Renal cortical epithelial cell (primary cell): ENCODE measurements around the gene PNPLA2. TPM values are rescaled to one million over a fixed set of nuclear protein-coding genes. Genes with fewer than 3 reads are reported as not detected.
A peak's percentile ranks its signal among the peaks of the same experiment; 100 is the strongest.

Experiments
- DNase-seq: peaks from one replicate; pipeline ENCODE4 v3.0.0-alpha.2; 2011; ENCODE audit warnings: low read depth
- total RNA-seq: library from RNA; depleted of rRNA; stranded (reverse); fragments of >200 nt; gene quantifications from 2 replicates; pipeline ENCODE4 v1.2.3, GENCODE V29; 2014

PNPLA2 gene
- total RNA-seq, 1 donor from 2014 or later: 60.1 TPM

DNA sequence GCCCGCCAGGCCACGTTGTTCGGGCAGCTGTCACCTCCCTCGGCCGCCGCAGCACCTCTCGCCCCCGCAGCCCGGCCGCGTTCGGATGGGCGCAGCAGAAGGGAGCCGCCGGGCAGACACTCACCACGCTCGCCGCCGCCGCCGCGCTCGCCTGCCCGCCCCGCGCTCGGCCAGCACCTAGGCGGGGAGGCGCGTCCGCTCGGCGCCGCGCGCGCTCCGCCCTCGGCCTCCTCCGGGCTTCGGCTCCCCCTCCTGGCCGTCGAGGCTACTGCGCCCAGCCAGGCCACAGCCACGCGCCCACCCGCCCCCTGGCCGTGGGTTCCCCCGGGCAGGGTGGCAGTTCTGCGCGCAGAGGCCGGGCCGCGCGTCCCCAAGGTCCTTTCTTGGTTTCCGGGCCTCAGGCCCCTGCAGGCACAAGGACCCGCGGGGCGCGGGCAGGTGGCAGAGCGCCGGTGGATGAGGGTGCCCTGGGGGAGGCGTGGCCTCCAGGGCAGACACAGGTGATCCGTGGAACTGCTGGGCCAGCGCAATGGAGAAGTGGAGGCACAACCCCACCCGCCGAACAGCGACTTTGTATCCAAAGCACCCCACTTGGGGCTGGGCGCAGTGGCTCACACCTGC is 20.5 kb upstream of the PNPLA2 start, which contains the start of gene SLC25A22:
Gene SLC25A22, minus strand, starts transcription at position 189 of the 621 bp plus-strand sequence. CDS start 3,275 bp downstream, outside the sequence.
- DNase-seq: peak; percentile 19

DNA sequence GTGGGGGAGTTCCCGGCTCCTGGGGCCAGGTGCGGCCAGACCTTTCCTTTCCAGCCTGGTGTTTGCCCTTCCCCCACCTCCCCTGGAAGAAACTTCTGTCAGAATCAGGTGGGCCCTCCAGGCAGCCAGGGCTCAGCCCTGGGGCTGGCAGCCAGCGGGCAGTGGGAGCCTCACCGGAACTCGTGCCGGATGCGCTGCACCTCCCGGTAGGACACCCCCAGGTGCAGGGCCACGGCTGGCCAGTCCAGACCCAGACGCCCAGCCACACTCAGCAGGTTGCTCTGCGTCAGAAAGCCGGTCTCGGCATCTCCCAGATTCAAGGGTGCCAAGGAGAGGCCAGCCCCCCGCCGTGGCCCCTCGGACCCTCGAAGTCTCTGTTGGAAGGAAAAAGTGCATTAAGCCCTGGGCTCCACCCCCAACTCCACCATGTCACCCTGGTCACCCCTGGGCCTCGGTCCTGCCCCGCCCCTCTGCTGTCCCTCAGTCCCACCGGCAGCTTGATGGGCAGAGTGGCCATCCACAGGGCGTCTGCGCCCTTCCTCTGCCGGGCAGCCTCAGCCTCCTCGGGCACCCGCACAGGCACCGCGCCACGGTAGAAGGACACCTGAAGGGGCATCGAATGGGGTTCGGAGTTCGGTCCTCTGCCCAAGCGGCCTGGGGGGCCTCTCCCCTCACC is 18.9 kb upstream of the PNPLA2 start:
- no peak for DNase-seq

DNA sequence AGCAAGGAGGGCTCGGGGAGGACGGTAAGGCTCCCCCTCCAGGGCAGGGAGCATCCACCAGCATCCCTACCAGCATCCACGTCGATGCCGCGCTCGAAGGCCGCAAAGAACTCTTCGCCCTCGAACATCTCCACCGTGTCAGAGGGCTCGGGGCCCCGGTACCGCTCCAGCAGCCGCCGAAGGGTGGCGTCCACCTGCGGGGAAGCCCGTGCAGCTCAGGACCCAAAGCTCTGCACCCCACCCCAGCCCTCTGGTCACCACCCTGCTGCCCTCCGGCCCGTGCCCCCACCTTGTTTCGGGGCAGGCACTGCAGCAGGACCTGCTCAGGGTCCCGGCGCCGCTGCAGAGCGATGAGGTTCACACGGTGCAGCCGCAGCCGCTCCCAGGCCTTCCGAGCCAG is 18.2 kb upstream of the PNPLA2 start:
- DNase-seq: no peak

DNA sequence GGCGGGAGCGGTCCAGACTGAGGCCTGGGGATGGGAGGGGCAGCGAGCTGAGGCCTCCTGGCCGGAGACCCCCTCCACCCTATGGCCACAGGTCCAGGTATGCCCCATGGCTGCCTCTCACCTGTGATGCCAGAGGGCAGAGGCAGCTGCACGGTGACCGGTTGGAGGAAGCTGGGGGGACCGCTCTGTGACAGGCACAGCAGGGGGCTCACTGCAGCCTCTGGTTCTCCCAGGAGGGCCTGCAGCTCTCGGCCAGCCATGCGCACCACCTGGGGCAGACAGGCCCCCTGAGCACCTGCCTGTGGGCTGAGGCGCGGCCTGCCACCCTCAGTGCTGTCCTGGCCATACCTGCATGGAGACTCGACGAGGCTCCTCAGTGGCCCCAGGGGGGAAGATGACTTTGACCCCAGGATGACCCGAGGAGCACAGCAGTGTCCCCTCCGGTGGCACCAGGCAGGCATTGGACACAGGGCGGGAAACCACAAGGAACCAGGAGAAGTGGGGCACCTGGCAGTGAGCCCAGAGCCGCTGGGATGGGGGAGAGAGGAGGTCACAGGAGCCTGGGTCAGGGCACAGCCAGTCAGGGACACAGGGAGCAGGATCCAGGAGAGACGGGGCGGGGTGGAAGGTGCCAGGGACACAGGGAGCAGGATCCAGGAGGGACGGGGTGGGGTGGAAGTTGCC is 17.5 kb upstream of the PNPLA2 start:
- DNase-seq: no peak

DNA sequence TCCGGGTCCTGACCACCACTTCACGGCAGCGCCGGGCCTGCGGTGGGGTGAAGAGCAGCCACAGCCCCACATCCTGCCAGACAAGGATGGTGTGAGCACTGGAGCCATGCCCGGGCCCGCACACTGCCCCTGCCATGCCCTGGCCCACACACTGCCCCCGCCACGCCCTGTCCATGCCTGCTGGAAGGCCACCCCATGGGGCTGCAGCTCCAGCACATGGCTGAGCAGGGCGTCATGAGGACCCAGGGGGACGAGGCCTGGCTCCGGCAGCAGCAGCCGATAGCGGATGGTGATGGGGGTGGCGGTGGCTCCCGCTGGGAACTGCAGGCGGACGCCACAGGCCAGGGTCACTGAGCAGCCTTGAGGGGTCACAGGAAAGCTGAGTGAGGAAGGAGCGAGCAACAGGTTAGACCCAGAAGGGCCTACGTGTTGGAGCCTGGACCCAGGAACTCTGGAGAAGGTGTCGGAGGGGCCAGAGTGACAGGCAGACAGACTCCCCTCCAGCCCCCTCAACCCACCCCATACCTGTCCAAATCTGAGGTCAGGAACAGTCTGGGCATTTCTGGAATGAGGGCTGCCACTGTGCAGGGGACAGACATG is 16.6 kb upstream of the PNPLA2 start:
- DNase-seq: no peak

DNA sequence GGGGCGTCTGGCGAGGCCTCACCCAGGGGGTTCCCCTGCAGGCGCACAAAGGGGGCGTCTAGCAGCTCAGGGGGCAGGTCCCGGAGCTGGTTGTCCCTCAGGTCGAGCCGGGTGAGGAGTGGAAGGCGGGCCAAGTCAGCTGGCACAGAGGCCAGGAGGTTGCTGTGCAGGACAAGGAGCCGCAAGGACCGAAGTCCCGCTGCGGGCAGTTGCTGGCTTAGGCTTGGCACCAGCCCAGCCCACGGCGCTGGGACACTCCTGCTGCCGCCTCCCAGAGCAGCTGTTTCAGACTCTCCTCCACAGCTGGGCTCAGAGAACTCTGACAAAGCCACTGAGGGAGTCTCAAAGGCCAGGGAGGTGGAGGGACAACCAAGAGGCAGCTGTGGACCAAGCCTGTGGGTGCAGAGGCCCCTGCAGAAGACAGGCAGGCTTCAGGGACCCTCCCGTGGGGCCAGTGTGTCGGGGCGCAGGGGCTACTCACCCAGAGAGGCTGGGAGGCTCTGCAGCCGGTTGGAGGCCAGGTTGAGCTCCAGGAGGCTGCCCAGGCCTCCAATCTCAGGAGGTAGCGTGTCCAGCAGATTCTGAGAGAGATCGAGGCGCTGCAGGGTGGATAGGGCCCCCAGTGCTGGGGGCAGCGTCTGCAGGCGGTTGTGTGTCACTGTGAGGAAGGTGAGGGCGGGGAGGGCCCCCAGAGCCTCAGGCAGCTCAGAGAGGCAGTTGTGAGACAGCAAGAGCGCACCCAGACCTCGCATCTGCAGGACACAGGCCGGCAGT is 15.8 kb upstream of the PNPLA2 start:
- DNase-seq: no peak

DNA sequence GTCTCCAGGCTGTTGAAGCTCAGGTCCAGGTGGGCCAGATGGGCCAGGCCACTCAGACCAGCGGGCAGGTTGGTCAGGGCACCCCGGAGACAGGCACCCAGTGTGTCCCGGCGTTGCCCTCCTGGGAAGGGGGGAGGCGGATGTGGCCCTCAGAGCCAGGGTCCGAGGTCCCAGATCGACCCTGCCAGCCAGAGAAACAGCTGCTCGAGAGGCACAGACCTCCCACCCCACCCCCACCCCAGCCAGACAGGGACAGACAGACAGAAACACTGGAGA is 15.3 kb upstream of the PNPLA2 start:
- DNase-seq: no peak

DNA sequence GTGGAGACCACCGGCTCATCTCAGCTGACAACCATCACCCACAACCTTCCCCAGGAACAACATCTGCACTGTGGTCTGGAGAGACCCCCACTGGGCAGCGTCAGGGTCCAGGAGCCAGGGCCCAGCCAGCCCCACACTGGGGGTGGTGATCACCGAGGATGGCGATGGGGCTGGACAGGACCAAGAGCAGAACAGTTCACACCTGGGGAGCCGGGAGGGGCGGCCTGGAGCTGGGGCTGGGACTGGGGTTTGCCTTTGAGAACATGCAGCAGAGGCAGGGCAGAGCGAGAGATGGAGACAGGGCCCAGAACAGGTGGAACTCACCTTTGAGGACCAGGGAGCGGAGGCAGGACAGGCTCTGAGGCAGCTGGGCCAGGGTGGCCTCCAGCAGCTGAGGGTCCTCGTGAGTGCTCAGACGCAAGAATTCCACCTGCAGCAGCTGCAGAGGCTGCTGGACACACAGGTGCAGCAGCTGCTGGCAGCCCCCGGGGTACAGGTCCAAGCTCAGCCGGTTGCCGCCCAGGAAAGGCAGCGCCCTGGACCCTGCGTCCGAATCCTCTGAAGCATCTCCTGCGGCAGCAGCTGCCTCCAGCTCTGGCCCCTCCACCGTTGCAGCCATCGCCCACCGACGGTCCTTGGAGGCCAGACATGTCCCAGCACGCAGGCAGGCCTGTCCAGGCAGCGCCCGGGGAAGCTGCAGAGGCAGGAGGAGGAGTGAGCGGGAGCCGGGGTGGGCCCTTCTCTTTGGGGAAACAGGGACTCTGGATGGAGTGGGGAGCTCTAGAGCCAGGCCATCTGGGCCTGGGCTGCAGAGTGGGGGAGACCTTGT is 14.7 kb upstream of the PNPLA2 start:
- no peak for DNase-seq

DNA sequence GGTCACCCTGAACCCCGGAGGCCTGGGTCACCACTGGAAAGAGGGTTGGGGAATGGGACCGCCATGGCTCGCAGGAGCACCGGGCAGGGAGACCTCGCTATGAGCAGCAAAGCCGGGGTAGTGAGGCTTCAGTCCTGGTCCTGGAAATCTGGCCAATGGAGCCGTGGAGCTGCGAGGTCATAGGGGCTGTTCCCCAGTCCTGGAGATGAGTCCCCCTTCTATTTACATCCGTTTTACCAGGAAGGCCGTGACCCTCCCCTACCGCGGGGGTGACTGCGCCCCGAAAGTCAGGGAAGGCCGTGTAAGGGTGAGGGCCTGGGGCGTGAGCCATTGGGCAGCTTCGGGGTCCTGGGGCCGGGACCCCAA is 14.1 kb upstream of the PNPLA2 start:
- DNase-seq: no peak

DNA sequence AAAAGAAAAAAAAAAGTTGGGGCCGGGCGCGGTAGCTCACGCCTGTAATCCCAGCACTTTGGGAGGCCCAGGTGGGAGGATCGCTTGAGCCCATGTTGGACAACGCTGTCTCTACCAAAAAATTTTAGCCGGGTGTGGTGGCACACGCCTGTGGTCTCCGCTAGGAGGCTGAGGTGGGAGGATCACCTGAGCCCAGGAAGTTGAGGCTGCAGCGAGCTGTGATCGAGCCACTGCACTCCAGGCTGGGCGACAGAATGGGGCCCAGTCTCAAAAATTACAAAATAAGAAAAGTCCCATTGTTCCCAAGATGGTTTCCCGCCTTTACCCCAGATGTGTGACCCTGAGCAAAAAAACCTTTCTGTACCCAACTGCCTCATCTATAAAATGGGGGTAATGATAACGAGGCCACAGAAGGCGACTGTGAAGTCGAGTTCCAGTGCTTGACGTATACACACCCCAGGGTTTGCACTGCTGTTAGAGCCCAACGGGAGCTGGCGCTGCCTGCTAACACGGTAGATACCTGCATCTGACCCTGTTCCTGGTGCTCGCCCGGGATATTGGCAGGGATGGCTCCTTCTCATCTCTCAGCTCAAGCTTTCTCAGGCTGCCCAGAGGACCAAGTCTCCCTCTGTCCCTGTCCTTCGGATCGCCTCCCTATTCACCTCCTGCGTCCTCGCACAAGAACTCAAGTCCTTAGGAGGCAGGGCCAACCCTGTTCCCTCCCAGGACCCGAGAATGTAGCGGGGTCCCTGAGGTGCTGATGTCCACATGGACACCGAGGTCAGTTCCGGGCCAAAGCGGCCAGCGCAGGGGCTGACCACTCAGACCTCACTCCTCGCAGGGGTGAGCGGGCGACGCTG is 10.1 kb upstream of the PNPLA2 start:
- DNase-seq: peak; percentile 52

DNA sequence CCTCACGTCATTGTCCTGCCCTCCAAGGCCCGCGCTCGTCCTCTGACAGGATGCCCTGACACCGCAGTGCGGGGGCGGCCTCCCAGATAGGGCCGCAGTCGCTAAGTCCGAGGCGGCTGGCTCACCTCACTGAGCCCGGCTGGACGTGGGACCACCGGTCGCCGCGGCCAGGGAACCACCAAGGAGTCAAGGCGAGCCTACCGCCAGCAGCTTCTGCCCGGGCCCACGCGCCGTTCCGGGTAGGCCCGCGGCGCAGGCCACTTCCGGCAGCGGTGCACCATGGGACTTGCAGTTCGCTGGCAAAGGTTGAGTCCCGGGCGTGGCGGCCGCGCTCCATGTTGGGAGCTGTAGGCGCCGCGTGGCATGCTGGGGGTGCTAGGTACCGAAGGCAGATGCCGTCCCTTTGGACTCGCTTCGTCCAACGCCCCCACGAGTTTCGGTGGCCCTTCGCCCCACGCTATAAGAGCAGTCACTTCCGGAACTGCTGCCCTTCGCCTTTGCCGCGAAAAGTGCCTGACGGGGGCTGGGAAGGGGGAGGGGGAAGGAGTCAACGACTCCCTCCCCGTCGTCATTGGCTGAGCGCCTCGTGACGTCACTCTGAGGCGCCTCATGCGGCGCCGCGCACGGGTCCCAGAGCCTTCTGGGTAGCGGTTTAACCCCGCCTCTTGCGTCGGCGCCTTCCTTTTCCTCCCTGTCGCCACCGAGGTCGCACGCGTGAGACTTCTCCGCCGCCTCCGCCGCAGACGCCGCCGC is 9.3 kb upstream of the PNPLA2 start, which contains the start of gene RPLP2:
Gene RPLP2, plus strand, starts transcription at position 681 of the 753 bp plus-strand sequence. CDS start 268 bp downstream, outside the sequence.
- peak; percentile 85 for DNase-seq

DNA sequence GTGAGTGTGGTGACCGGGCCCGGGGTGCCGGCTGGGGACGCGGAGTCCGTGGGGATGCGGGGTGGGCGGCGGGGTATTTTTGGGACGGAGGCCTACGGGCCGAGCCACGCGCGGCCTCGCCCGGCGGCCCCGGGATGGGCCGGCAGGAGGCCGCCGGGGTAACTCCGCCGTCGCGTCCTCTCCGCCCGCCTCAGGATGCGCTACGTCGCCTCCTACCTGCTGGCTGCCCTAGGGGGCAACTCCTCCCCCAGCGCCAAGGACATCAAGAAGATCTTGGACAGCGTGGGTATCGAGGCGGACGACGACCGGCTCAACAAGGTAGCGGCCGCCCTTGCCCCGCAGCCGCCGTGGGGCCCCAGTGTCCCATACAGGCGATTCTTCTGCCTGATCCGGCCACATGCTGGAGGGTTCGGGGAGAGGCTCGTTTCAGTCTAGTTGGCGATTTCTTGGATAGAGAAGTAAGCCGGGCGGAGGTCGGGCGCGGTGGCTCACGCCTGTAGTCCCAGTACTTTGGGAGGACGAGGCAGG is 8.6 kb upstream of the PNPLA2 start:
- DNase-seq: no peak

DNA sequence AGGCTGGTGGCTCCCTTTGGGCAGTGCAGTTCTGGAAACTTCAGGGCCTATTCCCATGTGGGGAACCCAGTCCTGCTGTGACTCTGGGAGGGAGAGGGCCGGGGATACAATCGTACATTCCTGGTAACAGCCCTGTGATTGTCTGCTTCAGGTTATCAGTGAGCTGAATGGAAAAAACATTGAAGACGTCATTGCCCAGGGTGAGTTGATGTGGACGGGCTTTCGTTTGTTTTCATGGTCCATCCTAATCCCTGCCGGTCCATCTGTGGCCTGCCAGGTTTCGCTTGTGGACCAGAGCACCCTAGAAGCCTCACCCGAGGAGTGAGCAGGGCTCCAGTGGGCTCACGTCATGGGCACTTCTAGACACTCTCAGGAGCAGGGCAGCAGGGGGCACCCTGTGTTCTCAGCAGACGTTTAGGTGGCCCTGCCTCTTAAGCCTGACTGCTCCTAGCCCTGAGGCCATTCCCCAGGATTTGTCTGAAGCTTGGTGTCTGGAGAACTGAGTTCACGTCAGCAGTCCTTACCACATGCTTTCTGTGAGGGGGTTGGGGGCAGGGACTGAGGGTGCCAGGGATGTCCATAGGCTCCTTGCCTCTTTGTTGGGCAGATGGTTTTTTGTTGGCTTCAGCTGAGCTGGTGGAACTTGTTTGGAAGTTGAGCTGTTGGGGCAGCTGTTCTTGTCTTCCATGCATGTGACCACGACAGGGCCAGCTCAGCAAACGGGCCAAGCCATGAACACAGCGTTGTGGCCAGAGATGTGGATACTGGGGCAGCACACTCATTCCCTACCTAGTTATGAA is 7.1 kb upstream of the PNPLA2 start:
- no peak for DNase-seq

DNA sequence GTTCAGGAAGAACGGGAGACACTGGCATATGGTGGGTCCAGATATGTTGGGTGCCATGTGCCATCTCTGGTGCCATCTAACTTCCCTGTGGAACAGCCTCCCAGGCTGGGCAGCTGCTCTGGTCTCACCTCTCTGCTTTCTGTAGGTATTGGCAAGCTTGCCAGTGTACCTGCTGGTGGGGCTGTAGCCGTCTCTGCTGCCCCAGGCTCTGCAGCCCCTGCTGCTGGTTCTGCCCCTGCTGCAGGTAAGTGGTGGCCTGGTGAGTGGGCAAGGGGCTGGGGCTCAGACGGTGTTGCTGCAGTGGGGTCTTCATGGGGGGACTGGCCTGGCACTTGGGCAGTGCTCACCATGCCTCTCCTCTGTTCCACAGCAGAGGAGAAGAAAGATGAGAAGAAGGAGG is 6.3 kb upstream of the PNPLA2 start:
- no peak for DNase-seq

DNA sequence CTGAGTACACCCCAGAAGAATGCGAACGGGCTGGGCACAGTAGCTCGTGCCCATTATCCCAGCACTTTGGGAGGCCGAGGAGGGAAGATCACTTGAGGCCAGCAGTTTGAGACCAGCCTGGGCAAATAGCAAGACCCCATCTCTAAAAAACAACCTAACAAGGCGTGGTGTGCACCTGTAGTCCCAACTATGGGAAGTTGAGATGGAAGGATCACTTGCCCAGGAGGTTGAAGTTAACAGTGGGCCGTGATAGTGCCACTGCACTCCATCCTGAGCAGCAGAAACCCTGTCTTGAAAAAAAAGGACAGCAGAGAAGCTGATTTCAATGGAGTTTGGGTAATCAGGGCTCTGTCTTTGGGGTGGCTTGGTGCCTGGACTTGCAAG is 5.7 kb upstream of the PNPLA2 start:
- no peak for DNase-seq

DNA sequence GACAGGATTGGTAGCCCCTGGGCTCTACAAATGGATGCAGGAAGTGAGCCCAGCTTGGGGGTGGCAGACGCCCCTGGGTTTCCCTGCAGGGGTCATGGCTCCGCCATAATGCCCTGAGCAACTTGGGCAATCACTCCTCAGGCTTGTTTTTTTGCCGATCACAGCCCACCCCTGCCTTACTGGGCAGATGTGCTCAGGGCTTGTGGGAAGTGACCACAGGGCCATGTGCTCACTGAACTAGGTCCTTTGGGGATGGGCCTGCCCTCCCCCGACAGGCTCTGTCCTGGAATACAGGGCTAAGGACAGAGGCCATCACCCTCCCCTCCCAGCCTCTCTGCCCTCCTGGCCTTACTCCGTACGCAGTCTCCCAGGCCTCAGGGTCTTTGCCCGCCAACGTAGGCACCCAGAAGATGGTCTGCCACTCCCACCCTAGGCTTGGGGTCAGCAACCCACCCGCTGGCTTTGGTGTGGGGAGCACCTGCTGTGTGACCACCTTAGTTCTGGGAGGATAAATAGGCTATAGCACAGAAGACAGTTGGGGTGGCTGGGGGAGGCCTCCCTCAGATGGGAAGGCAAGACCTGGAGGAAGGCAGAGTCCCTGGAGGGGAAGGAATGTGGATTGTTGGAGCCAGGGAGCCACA is 5.1 kb upstream of the PNPLA2 start:
- DNase-seq: no peak

DNA sequence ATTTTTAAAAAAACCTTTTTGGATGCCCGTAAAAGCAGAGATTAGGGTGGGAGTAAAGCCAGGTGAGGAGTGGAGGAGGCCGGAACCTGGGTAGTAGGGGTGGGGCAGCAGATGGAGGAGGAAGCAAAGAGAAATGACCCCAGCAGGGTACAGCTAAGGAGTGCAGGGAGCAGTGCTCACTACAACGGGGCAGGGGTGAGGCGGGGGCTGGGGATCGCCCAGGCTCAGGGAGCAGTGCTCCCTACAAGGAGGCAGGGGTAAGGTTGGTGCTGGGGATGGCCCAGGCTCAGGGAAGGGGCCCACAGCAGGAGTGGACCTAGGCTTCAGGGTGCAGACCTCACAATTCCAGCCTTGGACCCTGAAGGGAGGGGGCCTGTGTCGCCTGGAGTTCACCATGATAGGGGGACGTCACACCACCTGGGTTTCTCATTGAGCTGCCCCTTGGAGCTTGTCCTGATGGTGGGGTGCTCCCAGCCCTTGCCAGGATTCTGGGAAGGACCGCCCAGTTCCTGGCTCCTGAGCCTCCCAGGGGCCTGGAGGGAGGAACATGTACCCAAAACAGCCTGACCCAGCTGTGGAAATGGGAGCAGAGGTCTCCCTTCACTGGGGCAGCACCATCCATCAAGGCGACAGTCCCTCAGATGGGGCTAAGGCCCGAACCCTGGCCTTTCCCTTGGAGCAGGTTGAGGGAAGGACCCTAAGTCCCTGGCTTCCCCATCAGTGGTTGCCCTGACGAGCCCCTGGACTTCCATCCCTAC is 2.9 kb upstream of the PNPLA2 start:
- DNase-seq: no peak
